Mesendoderm (in vitro differentiated cells): ENCODE results near the gene SMURF1.
"Not testable (repeated sequence)": the region's sequence is repeated elsewhere in the genome, so short reads cannot be mapped to it uniquely, and the experiment has no call there.

Source experiments
- DNase-seq: peaks from one replicate; pipeline ENCODE4 v3.0.0; 2013
- H2AK5ac ChIP-seq: 2 replicates; pipeline ENCODE4 v1.6.1; 2013; ENCODE audit warnings: low read length, inconsistent platforms
- H2BK120ac ChIP-seq: 2 replicates; pipeline ENCODE4 v1.6.1; 2013; ENCODE audit warnings: low read depth, mild to moderate bottlenecking, low read length, moderate library complexity, mixed read lengths
- H2BK15ac ChIP-seq: replicated peaks from 2 replicates; pipeline ENCODE4 v1.6.1; 2013; ENCODE audit warnings: low read depth, mild to moderate bottlenecking, moderate library complexity
- H2BK5ac ChIP-seq: 2 replicates; pipeline ENCODE4 v1.6.1; 2013; ENCODE audit warnings: low read length, inconsistent platforms
- H3K18ac ChIP-seq: 2 replicates; pipeline ENCODE4 v1.6.1; 2013; ENCODE audit warnings: mild to moderate bottlenecking, low read length, mixed read lengths
- H3K23ac ChIP-seq: one replicate; pipeline ENCODE4 v1.6.1; 2013; ENCODE audit warnings: low read length
- H3K27ac ChIP-seq: 2 replicates; pipeline ENCODE4 v1.5.1; 2013; ENCODE audit warnings: low read depth, mild to moderate bottlenecking, inconsistent platforms, low read length, moderate library complexity
- H3K27me3 ChIP-seq: 2 replicates; pipeline ENCODE4 v1.6.1; 2013; ENCODE audit warnings: low read length, control low read depth, mild to moderate bottlenecking, inconsistent platforms; ENCODE audit not compliant: insufficient read depth, poor library complexity
- H3K36me3 ChIP-seq: 2 replicates; pipeline ENCODE4 v1.6.1; 2013; ENCODE audit warnings: low read length, inconsistent platforms; ENCODE audit not compliant: control insufficient read depth, insufficient read depth
- H3K4ac ChIP-seq: one replicate; pipeline ENCODE4 v1.6.1; 2013; ENCODE audit warnings: low read depth, mild to moderate bottlenecking, low read length, moderate library complexity
- H3K4me1 ChIP-seq: 2 replicates; pipeline ENCODE4 v1.6.1; 2013; ENCODE audit warnings: low read depth, low read length, inconsistent platforms; ENCODE audit not compliant: control insufficient read depth
- H3K4me2 ChIP-seq: 2 replicates; pipeline ENCODE4 v1.6.1; 2013; ENCODE audit warnings: low read length
- H3K4me3 ChIP-seq: 2 replicates; pipeline ENCODE4 v1.5.1; 2013; ENCODE audit warnings: mild to moderate bottlenecking, low read length
- H3K56ac ChIP-seq: one replicate; pipeline ENCODE4 v1.6.1; 2013; ENCODE audit warnings: low read length
- H3K79me1 ChIP-seq: 2 replicates; pipeline ENCODE4 v1.6.1; 2013; ENCODE audit warnings: low read length, inconsistent platforms
- H3K79me2 ChIP-seq: 2 replicates; pipeline ENCODE4 v1.6.1; 2013; ENCODE audit warnings: mild to moderate bottlenecking, low read length; ENCODE audit not compliant: control insufficient read depth, insufficient read depth
- H3K9ac ChIP-seq: 2 replicates; pipeline ENCODE4 v1.6.1; 2013; ENCODE audit warnings: low read length, inconsistent platforms
- H4K5ac ChIP-seq: one replicate; pipeline ENCODE4 v1.6.1; 2013; ENCODE audit warnings: low read length
- H4K8ac ChIP-seq: one replicate; pipeline ENCODE4 v1.6.1; 2013; ENCODE audit warnings: low read depth, mild to moderate bottlenecking, control low read depth, low read length, moderate library complexity
- WGBS: extraction: QIAGEN DNeasy Blood & Tissue Kit; methylation state at CpG from one replicate; pipeline ENCODE4 v1.1.7; 2013; ENCODE audit warnings: low lambda C conversion rate, missing lambda C conversion rate; ENCODE audit not compliant: insufficient coverage; ENCODE audit errors: extremely low coverage; 5-methylcytosine and 5-hydroxymethylcytosine counted together

Gene SMURF1

GRCh38 chr7:99104631-99105030 lies 39.3 kb downstream of the SMURF1 start:
- no peak overlapping the region for H4K5ac ChIP-seq
- H3K79me1 ChIP-seq: peaks cover 9% of the 10 kb centered on the region
- H3K79me2 ChIP-seq: peaks cover 28% of the 10 kb centered on the region
- no peak overlapping the region for H3K18ac ChIP-seq
- no peaks in the 10 kb centered on the region for H3K27me3 ChIP-seq
- H3K56ac ChIP-seq: no peak overlapping the region
- H2BK120ac ChIP-seq: no peak overlapping the region
- no peaks in the 10 kb centered on the region for H3K36me3 ChIP-seq
- no peak overlapping the region for H3K4ac ChIP-seq
- WGBS: no CpG with 5 or more reads among the region's 3 CpGs
- H3K4me1 ChIP-seq: peaks cover 9% of the 10 kb centered on the region
- H3K27ac ChIP-seq: no peak overlapping the region
- no peak overlapping the region for H2AK5ac ChIP-seq
- no peak overlapping the region for H2BK5ac ChIP-seq
- no peak for DNase-seq
- no peak overlapping the region for H2BK15ac ChIP-seq
- H3K9ac ChIP-seq: no peak overlapping the region
- no peak overlapping the region for H4K8ac ChIP-seq
- H3K4me2 ChIP-seq: no peak overlapping the region
- H3K4me3 ChIP-seq: no peak overlapping the region
- no peak overlapping the region for H3K23ac ChIP-seq

GRCh38 chr7:99103836-99104235 lies 40.1 kb downstream of the SMURF1 start:
- no CpG with 5 or more reads among the region's 13 CpGs for WGBS
- H3K4me3 ChIP-seq, H3K4me2 ChIP-seq, H3K4ac ChIP-seq, H4K8ac ChIP-seq, H2BK5ac ChIP-seq, H3K23ac ChIP-seq, H2BK120ac ChIP-seq, H4K5ac ChIP-seq, H3K79me1 ChIP-seq, H2BK15ac ChIP-seq, H3K9ac ChIP-seq, H3K27me3 ChIP-seq, H3K4me1 ChIP-seq, H3K36me3 ChIP-seq, DNase-seq, H3K56ac ChIP-seq, H3K27ac ChIP-seq, H2AK5ac ChIP-seq, H3K18ac ChIP-seq: not testable (repeated sequence)
- peaks cover 21% of the 10 kb centered on the region for H3K79me2 ChIP-seq

- no peak overlapping the region for H3K56ac ChIP-seq
- H3K27ac ChIP-seq: no peak overlapping the region
- H3K4me2 ChIP-seq: no peak overlapping the region
- H3K4ac ChIP-seq: no peak overlapping the region
- no peak for DNase-seq
- no peak overlapping the region for H2BK120ac ChIP-seq
- H3K79me2 ChIP-seq: peaks cover 23% of the 10 kb centered on the region
- no peak overlapping the region for H2BK15ac ChIP-seq
- no peaks in the 10 kb centered on the region for H3K36me3 ChIP-seq
- H2BK5ac ChIP-seq: no peak overlapping the region
- H3K18ac ChIP-seq: no peak overlapping the region
- no peak overlapping the region for H3K4me3 ChIP-seq
- H3K27me3 ChIP-seq: no peaks in the 10 kb centered on the region
- peaks cover 6% of the 10 kb centered on the region for H3K79me1 ChIP-seq
- H3K9ac ChIP-seq: no peak overlapping the region
- no CpG with 5 or more reads among the region's 11 CpGs for WGBS
- H4K8ac ChIP-seq: no peak overlapping the region
- H4K5ac ChIP-seq: no peak overlapping the region
- H2AK5ac ChIP-seq: no peak overlapping the region
- peaks cover 6% of the 10 kb centered on the region for H3K4me1 ChIP-seq
- H3K23ac ChIP-seq: no peak overlapping the region
Observed at GRCh38 chr7:99102809-99103690, 40.9 kb downstream of the SMURF1 start.

- H3K4me2 ChIP-seq: no peak overlapping the region
- no peaks in the 10 kb centered on the region for H3K36me3 ChIP-seq
- no peak overlapping the region for H3K18ac ChIP-seq
- H3K27me3 ChIP-seq: no peaks in the 10 kb centered on the region
- H2BK15ac ChIP-seq: no peak overlapping the region
- H3K79me2 ChIP-seq: peaks cover 23% of the 10 kb centered on the region
- H2AK5ac ChIP-seq: no peak overlapping the region
- H3K4me3 ChIP-seq: no peak overlapping the region
- no peak overlapping the region for H2BK120ac ChIP-seq
- H2BK5ac ChIP-seq: no peak overlapping the region
- H3K56ac ChIP-seq: no peak overlapping the region
- H3K4me1 ChIP-seq: peaks cover 2% of the 10 kb centered on the region
- H3K79me1 ChIP-seq: peaks cover 5% of the 10 kb centered on the region
- no peak overlapping the region for H4K8ac ChIP-seq
- WGBS: no CpG with 5 or more reads among the region's 1 CpG
- no peak overlapping the region for H4K5ac ChIP-seq
- DNase-seq: no peak
- no peak overlapping the region for H3K9ac ChIP-seq
- no peak overlapping the region for H3K23ac ChIP-seq
- H3K27ac ChIP-seq: no peak overlapping the region
- H3K4ac ChIP-seq: no peak overlapping the region
Observed at GRCh38 chr7:99102361-99102760, 41.5 kb downstream of the SMURF1 start.

GRCh38 chr7:99101516-99101915 lies 42.4 kb downstream of the SMURF1 start:
- not testable (repeated sequence) for H3K4me3 ChIP-seq, H3K4me1 ChIP-seq, H2BK15ac ChIP-seq, H3K27ac ChIP-seq, H4K8ac ChIP-seq, H2BK5ac ChIP-seq, DNase-seq, H3K36me3 ChIP-seq, H4K5ac ChIP-seq, H3K18ac ChIP-seq, H3K4ac ChIP-seq, H2AK5ac ChIP-seq, H3K56ac ChIP-seq, H3K9ac ChIP-seq, H3K4me2 ChIP-seq, H3K27me3 ChIP-seq, H2BK120ac ChIP-seq, H3K23ac ChIP-seq, H3K79me1 ChIP-seq
- WGBS: no CpG with 5 or more reads among the region's 13 CpGs
- peaks cover 24% of the 10 kb centered on the region for H3K79me2 ChIP-seq
